ENCODE measurements around the gene TFEB.
A peak's percentile ranks its signal among the peaks of the same experiment; 100 is the strongest.

The TFEB gene

DNA sequence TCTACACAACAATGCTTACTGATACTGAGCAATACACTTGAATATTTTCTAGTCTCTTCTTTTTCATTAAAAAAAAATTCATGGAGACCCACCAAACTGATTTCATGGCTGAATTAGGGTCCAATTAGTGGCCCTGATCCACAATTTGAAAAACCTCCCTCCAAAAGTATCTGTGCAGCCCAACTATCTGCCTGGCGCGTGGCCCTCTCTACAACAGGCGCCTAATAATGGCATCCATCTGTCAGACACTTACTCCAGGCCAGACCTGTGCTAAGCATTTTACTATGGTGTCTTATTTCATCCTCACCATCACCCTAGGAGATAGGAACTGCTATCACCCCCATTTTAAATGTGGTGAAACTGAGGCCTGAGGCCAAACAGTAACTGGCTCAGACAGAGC is 14.0 kb downstream of the TFEB start:
- CTCF ChIA-PET = interaction anchor here (1.0 to 18.9 kb wide), 6 partner anchors 12 to 826 kb away, joined by 3 to 264 read pairs (median 6); partner anchors contain the start of genes TFEB and TOMM6
- DNase-seq (ENCODE audit: extremely low spot score) = no peak
- POLR2A ChIA-PET = interaction anchor here (2.6 to 5.2 kb wide), 2 partner anchors 12 to 15 kb away, joined by 13 to 39 read pairs; no protein-coding TSS in a partner anchor
- no peak for TF ChIP-seq CTCF (IDR thresholded peaks at IDR 0.05; ENCODE audit: control extremely low read depth, extremely low read depth, low read depth, missing control alignments)

DNA sequence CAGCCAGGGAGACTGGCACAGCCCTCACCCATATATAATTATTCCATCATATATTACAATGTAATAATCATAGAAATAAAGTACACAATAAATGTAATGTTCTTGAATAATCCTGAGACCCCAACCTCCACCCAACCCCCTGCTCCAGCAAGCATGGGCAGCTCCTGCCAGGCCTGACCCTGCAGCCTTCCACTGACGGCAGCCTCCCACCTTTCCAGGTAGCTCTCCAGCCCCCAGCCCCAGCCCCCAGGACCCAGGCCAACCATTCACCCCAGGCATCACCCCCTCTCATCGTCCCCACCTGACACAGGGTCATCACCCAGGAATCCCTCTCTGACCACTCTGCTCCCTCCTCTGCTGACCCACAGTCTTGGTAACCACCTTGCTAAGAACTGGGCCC is 14.6 kb downstream of the TFEB start:
- no peak for TF ChIP-seq CTCF (IDR thresholded peaks at IDR 0.05; ENCODE audit: control extremely low read depth, extremely low read depth, low read depth, missing control alignments)
- ChIA-PET POLR2A (interaction anchor here (2.6 to 5.2 kb wide), 2 partner anchors 13 to 15 kb away, joined by 13 to 39 read pairs; no protein-coding TSS in a partner anchor), CTCF (interaction anchor here (1.2 to 7.6 kb wide), 7 partner anchors 9 to 200 kb away, joined by 3 to 136 read pairs (median 5); partner anchors contain the start of genes BYSL, MED20 and TOMM6)
- DNase-seq (ENCODE audit: extremely low spot score) = no peak

DNA sequence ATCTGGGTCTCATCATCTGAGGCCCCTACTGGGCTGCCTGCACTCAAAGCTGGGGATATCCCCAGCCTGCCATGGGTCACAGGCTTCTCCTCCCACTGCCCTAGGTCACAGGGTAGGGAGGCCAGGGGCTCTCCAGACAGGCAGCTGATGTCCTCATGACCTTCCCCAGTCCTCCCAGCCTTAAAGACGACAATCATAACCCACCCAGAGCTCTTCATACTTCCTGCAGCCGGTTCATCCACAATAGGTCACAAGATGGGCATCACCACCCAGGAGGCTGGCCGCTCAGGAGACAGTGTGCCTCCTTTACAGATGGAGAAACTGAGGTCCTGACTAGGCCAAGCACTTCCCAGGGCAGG is 15.2 kb downstream of the TFEB start:
- POLR2A ChIA-PET = interaction anchor here (1.4 to 5.2 kb wide), 3 partner anchors 8 to 14 kb away, joined by 6 to 39 read pairs (median 13); no protein-coding TSS in a partner anchor
- CTCF ChIA-PET = interaction anchor here (1.2 to 7.6 kb wide), 7 partner anchors 9 to 200 kb away, joined by 3 to 136 read pairs (median 5); partner anchors contain the start of genes BYSL, MED20 and TOMM6
- peak; percentile 68 for DNase-seq (ENCODE audit: extremely low spot score)
- no peak for TF ChIP-seq CTCF (IDR thresholded peaks at IDR 0.05; ENCODE audit: control extremely low read depth, extremely low read depth, low read depth, missing control alignments)

DNA sequence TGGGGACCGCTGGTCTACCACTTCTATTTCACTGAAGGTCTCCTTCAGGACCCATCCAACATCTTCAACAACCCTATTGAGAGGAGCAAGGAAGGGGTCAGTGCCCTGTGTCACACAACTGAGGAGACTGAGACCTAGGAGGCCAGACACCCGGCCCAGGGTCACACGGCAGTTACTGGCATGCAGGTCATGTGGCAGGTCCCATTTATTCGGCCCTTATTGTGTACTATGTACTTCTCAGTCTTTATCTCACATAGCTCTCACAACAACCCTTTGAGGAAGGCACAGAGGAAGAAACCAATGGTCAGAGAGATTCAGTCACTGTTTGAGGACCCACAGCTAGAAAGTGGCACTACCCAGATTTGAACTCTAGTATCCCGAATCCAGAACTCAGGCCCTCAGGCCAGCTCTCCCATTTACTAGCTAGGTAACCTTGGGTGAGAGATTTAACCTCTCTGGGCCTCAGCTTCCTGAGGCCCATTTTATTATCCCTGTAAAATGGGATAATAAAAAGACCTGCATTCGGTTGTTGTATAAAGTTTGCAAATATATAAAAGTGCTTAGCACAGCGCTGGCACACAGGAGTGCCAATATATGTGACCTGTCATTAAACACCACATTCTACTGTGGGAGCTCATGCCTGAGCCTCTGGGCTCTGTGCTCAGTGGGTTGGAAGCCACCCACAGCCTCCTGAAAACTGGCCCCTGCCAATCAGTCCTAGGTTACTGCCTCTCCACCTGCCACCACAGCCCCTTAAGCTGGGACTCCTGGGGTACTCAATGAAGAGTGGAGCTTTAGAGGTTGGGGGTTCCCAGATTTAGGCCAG is 15.8 kb downstream of the TFEB start:
- no peak for DNase-seq (ENCODE audit: extremely low spot score)
- ChIA-PET POLR2A (interaction anchor here (1.4 to 5.2 kb wide), 3 partner anchors 9 to 14 kb away, joined by 6 to 39 read pairs (median 13); no protein-coding TSS in a partner anchor), CTCF (interaction anchor here (1.2 to 7.6 kb wide), 7 partner anchors 10 to 201 kb away, joined by 3 to 136 read pairs (median 5); partner anchors contain the start of genes BYSL, MED20 and TOMM6)

DNA sequence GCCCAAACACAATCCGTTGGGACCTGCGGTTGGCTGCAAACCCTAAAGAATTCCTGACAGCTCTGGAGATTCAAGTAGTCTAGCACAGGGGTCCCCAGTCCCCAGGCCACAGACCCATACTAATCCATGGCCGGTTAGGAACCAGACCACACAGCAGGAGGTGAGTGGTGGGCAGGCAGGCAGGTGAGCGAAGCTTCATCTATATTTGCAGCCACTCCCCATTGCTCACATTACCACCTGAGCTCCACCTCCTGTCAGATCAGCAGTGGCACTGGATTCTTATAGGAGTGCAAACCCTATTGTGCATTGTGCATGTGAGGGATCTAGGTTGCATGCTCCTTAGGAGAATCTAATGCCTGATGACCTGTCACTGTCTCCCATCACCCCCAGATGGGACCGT is 16.6 kb downstream of the TFEB start:
- POLR2A ChIA-PET = interaction anchor here (1.4 to 5.2 kb wide), 3 partner anchors 10 to 15 kb away, joined by 6 to 39 read pairs (median 13); no protein-coding TSS in a partner anchor
- no peak for DNase-seq (ENCODE audit: extremely low spot score)
- CTCF ChIA-PET = interaction anchor here (1.8 to 7.6 kb wide), 3 partner anchors 13 to 35 kb away, joined by 9 to 136 read pairs (median 18); no protein-coding TSS in a partner anchor
- no peak for TF ChIP-seq CTCF (IDR thresholded peaks at IDR 0.05; ENCODE audit: control extremely low read depth, extremely low read depth, low read depth, missing control alignments)

More for the DNA sequence above, 15.8 kb downstream of the TFEB start:
- no peak for TF ChIP-seq CTCF (IDR thresholded peaks at IDR 0.05; ENCODE audit: control extremely low read depth, extremely low read depth, low read depth, missing control alignments)

DNA sequence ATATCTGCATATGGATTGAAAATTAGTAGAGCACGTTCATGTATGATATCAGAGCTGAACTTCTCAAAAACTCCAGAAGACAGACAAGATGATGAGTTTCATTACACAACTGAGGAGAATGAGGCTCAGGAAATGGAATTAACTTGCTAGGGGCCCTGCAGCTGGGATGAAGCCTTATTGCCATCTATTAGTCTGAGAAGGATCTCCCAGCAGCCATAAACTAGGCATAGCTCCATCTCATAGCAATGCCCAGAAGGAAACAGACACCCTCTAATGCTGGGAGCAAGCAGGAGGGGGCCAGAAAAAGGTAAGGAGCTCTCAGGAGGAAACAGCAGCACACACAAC is 18.0 kb downstream of the TFEB start:
- DNase-seq (ENCODE audit: extremely low spot score) = no peak
- ChIA-PET CTCF (interaction anchor here (0.8 to 7.6 kb wide), 9 partner anchors 8 to 204 kb away, joined by 3 to 136 read pairs (median 4); partner anchors contain the start of genes BYSL, MED20 and TFEB), POLR2A (interaction anchor here (0.6 to 3.7 kb wide), 3 partner anchors 8 to 1164 kb away, joined by 3 to 20 read pairs (median 5); no protein-coding TSS in a partner anchor)
- TF ChIP-seq CTCF (IDR thresholded peaks at IDR 0.05; ENCODE audit: control extremely low read depth, extremely low read depth, low read depth, missing control alignments) = no peak
